Activated CD4-positive, alpha-beta T cell treated with anti-CD3 and anti-CD28 coated beads, Interleukin-2, Interleukin-6, amounts not matched to agents 100 ng/mL and 50 ng/mL, durations not matched to agents 16 hours and 8 hours (primary cell): Measurements from ENCODE around the gene PRPF40B.
"Not testable (repeated sequence)": the region's sequence is repeated elsewhere in the genome, so short reads cannot be mapped to it uniquely, and the experiment has no call there.

Experiments
- DNase-seq: peaks from one replicate; pipeline ENCODE4 v3.0.0-alpha.2; 2020

Gene PRPF40B

GRCh38 chr12:49609875-49610154, 13.5 kb upstream of the PRPF40B start:
- no peak for DNase-seq

GRCh38 chr12:49610785-49611184, 12.6 kb upstream of the PRPF40B start:
- DNase-seq, result not testable (repeated sequence)

- DNase-seq, result no peak
Measured at GRCh38 chr12:49612210-49612609, 11.2 kb upstream of the PRPF40B start.

DNA sequence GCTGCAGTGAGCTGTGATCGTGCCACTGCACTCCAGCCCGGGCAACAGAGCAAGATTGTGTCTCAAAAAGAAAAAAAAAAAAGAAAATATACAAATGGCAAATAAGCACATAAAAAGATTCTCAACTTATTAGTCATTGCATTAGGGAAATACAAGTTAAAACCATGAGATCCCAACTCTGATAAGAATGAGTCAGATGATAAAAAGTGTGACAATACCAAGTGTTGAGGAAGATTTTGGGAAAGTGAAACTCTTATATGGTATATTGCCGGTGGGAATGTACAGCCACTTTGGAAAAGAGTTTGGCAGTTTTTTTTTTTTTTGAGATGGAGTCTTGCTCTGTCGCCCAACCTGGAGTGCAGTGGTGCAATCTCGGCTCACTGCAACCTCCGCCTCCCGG, 7.6 kb upstream of the PRPF40B start:
- no peak for DNase-seq

DNA sequence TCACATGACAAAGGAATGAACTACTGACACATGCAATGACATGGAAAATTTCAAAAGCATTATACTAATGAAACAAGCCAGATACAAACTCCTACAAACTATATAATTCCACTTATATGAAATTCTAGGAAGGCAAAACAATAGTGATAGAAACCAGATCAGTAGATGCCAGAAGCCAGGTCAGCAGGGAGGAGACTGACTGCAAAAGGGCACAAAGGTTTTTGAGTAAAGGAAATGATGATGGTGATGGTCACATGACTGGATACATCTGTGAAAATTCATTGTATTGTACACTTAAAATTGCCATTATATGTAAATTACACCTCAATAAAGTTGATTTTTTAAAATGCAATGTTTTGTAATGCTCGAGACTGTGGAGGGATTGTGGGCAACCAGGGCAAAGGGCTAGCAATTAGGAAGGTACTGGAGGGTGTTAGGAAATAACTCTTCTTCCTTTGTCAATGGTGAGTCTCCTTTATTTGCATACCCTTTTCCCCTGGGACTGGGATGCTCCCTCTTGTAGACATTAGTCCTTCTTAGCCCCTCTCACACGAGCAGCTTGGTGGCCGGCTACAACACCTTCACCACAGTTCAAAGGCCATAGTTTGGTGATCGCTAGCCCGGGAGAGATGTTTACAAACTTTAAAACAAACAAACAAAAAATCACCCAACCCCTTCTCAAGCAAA, 6.7 kb upstream of the PRPF40B start:
- no peak for DNase-seq

DNA sequence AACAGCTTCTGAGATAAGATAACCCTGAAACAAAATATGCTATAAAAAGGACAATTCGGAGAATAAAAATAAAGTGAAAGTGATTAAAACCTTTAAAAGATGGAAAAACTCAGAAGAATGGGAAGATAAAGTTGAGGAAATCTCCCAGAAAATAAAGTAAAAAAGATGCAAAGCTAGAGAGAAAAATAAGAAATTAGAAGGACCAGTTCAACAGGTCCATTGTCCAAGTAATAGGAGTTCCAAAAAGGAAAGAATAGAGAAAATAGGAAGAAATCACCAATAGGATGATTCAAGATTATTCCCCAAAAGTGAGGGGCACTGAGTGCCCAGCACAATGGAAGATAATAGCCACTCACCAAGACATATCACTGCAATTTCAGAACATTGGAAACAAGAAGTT, 4.8 kb upstream of the PRPF40B start:
- no peak for DNase-seq

GRCh38 chr12:49619286-49619685, 4.1 kb upstream of the PRPF40B start:
- DNase-seq, result no peak

- no peak for DNase-seq
Measured at GRCh38 chr12:49621651-49622500, 1.5 kb upstream of the PRPF40B start.

DNA sequence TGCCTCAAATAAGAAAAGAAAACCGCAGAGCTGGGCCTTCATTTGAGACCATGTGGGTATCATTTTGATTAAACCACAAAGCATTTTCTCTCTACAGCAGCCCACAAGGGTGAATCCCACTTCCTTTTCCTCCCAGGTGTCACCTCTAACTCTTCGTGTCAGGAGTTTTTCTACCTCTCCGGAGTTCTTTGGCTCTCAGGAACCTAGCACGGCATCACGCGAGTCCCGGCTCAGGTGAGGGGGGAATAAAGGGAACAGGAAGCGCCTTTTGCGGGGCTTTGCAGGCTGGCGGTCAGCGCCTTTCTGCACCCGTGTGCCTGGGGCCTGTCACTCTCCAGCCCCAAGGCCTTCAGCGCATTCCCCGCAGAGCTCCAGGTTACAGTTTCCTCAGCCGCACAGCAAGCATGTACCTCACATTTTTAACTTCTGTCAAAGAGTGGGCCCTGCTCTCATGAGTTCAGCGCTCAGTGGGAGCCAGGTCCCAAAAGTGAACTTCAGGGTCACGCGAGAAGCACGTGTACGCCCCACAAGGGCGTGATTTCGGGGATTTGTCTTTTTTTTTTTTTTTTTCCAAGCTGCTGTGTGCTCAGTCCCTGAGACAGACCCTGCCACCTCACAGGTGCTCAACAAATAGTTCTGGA, 740 bp upstream of the PRPF40B start:
- DNase-seq, result peak; percentile 91

DNA sequence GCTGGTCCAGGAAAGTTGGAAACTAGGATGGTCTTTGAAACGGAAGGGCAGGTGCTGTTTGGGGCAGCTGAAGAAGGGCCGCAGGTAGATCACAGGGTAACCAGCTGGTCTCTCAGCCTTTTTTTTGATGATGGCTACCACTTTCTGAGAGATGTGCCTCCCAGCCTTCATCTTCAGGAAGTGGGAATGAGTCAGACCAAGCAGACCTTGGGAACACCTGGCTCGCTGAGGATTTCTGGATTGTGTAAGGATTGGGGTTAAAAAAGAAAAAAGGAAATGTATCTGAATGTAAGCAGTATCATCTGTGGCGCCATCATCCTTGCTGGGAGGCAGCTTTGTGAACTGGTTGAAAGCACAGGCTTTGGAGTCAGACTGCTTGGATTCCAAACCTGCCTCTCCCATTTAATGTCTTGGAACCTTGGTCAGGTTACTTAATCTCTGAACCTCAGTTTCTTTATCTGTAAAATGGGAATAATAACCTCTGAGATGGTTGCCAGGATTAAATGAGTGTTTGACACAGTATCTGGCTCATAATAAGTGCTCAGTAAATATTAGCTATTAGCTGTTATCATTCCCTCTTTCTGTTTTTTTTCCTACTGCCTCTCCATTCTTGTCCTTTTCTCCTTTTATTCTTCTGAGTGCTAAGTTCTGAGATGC, 1.7 kb downstream of the PRPF40B start:
- no peak for DNase-seq

- peak; percentile 27 for DNase-seq
Measured at GRCh38 chr12:49626169-49626835, 2.9 kb downstream of the PRPF40B start.

DNA sequence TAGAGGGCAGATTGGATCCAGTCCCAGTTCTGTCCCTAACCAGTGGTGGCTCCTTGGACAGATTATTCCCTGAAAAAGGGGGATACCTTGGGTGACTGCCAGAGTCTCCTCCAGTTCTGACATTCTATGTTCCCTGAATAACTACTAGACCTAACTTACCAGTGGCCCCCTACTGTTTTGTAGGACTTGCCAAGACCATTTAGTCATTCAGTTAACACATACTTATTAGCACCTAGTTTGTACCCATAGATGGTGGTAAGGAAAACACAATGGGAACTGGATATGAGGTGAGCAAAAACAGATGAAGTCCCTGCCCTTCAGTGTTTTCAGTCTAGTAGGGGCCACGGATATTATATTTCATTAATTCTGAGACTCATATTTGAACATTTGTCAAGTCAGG, 3.5 kb downstream of the PRPF40B start:
- DNase-seq, result no peak

- no peak for DNase-seq
Measured at GRCh38 chr12:49627752-49628360, 4.5 kb downstream of the PRPF40B start.

- DNase-seq, result no peak
Measured at GRCh38 chr12:49631336-49631907, 8.1 kb downstream of the PRPF40B start.

- no peak for DNase-seq
Measured at GRCh38 chr12:49632401-49632800, 9.0 kb downstream of the PRPF40B start.

DNA sequence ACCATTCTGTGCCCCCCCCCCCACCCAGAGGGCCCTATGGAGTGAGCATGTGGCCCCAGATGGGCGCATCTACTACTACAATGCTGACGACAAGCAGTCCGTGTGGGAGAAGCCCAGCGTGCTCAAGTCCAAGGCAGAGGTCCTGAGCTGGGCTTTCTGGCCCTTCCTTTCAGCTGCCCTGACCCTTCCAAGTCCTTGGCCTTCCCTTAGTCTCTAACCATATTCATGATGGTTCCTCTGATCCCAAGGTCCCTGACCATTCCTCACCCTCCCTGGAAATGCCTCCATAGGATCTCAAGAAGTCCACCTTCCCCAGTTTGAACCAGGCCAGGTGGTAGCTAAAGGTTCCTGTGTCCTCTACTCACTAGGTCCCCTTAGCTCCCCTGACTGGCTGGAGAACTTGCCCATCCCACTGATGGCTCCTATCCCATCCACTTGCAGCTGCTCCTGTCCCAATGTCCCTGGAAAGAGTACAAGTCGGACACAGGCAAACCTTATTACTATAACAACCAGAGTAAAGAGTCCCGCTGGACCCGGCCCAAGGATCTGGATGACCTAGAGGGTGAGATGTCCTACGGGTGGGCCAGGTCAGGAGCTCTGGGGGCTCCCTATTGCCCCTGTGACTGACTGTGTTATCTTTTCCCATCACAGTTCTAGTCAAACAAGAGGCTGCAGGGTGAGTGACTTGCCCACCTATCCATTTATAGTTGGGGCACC, 9.8 kb downstream of the PRPF40B start:
- DNase-seq, result no peak

DNA sequence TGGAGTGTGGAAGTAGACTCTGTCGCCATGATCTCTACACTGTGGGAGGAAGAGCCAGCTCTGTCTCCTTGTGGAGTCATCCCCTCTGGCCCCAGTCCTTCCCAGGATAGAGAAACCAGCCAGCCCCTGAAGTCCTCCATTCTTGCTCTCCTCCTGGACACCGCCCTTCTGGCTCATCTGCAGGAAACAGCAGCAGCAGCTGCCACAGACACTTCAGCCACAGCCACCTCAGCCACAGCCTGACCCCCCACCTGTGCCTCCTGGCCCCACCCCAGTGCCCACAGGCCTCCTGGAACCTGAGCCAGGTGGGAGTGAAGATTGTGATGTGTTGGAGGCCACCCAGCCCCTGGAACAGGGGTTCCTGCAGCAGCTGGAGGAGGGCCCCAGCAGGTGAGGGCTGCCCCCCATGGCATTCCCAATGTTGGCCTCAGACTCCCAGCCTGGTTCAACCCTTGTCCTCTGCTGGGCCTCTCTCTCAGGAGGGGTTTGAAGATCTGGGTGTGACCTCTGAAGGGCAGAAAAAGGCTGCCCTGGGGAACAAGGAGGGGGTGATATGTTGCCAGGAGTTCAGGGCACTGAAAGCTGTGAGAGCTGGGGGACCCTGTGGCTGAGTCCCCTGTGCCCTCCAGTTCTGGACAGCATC, 10.5 kb downstream of the PRPF40B start:
- no peak for DNase-seq

DNA sequence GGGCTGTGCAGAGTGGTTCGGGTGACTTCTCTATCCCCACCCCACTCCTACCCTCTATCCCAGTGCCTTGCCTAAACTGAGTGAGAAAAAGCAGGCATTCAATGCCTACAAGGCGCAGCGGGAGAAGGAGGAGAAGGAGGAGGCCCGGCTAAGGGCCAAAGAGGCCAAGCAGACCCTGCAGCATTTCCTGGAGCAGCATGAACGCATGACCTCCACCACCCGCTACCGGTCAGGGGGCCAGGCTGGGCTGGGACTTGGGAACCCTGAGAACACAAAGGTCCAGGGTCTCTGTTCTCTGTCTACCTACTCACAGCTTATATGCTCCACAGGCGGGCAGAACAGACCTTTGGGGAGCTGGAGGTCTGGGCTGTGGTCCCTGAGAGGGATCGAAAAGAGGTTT, 11.7 kb downstream of the PRPF40B start:
- DNase-seq, result no peak

DNA sequence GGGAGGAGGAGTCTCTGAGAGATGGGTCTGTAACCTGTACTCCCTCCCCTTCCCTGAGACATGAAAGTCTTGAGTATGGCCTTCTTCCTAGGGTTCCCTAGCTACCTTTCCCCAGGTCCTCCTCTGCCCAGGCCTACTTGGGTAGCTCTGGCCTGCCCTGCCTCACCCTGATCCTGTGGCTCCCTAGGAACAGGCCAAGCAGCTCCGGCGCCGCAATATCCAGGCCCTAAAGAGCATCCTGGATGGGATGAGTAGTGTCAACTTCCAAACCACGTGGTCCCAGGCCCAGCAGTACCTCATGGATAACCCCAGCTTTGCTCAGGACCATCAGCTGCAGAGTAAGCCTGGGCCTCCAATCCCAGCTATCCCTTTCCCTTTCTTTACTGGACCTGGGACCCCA, 12.3 kb downstream of the PRPF40B start:
- DNase-seq, result no peak

GRCh38 chr12:49636574-49636973, 13.2 kb downstream of the PRPF40B start:
- no peak for DNase-seq
